ENCODE results near the gene TNFRSF13B. TPM values are rescaled to one million over a fixed set of nuclear protein-coding genes. Genes with fewer than 3 reads are reported as not detected.

The TNFRSF13B gene
- polyA plus RNA-seq, 1 of the 3 experiments (the other 2 are of a cell fraction): not detected

- no peak for TF ChIP-seq REST (IDR thresholded peaks at IDR 0.05; ENCODE audit: low read depth, low read length)
- TF ChIP-seq EP300 (IDR thresholded peaks at IDR 0.05; ENCODE audit: borderline replicate concordance in 1 of 2, low read depth in 1 of 2, low read length in 1 of 2): no peak
- no peak for TF ChIP-seq SMC3 (IDR thresholded peaks at IDR 0.05; ENCODE audit: low read depth, low read length)
- TF ChIP-seq ELF1 (IDR thresholded peaks at IDR 0.05): no peak
- no peak for TF ChIP-seq YY1 (IDR thresholded peaks at IDR 0.05; ENCODE audit: low read depth)
Observed at GRCh38 chr17:16913463-16913862, 58.5 kb downstream of the TNFRSF13B start (continued).

GRCh38 chr17:16912021-16912962 lies 59.6 kb downstream of the TNFRSF13B start:
- 66% methylated on average over 16 of the region's 17 CpGs for WGBS (ENCODE audit: low lambda C conversion rate)
- Histone ChIP-seq H3K36me3 (replicated peaks in 1 of 2; ENCODE audit: control insufficient read depth in 1 of 2, insufficient read depth in 2 of 2, low read length in 1 of 2) (no peaks in the 10 kb centered on the region), H3K9me2 (no peaks in the 10 kb centered on the region), H3F3A (replicated peaks; ENCODE audit: insufficient read depth) (peaks cover under 1% of the 10 kb centered on the region), H3K4me3 (ENCODE audit: low read depth in 2 of 2, low read length in 1 of 2) (no peak overlapping the region), H3K27me3 (ENCODE audit: insufficient read depth) (peaks cover 59% of the 10 kb centered on the region), H2AFZ (ENCODE audit: low read depth) (no peak overlapping the region), H3K9me3 (no peaks in the 10 kb centered on the region), H3K4me2 (no peak overlapping the region), H4K20me1 (ENCODE audit: insufficient read depth) (no peaks in the 10 kb centered on the region), H3K9ac (no peak overlapping the region), H3K79me2 (ENCODE audit: insufficient read depth) (no peaks in the 10 kb centered on the region), H3K27ac (ENCODE audit: low read depth in 2 of 2, low read length in 1 of 2) (no peak overlapping the region), H3K4me1 (ENCODE audit: control insufficient read depth in 1 of 2, insufficient read depth in 2 of 2, low read depth in 1 of 2, low read length in 1 of 2) (no peaks in the 10 kb centered on the region)
- DNase-seq: no peak
- POLR2A ChIA-PET: no interaction called here
- CTCF ChIA-PET: interaction anchor here (1.2 kb wide), 1 partner anchor 81 kb away, joined by 3 read pairs; no protein-coding TSS in a partner anchor
- TF ChIP-seq MAX (IDR thresholded peaks at IDR 0.05; ENCODE audit: low read depth) (no peak), SIN3A (IDR thresholded peaks at IDR 0.05; ENCODE audit: borderline replicate concordance, low read depth, low read length) (no peak), MXI1 (IDR thresholded peaks at IDR 0.05; ENCODE audit: low read depth, low read length) (no peak), USF2 (IDR thresholded peaks at IDR 0.05; ENCODE audit: borderline replicate concordance, low read depth, low read length) (no peak), YY1 (IDR thresholded peaks at IDR 0.05; ENCODE audit: low read depth) (no peak), EP300 (IDR thresholded peaks at IDR 0.05; ENCODE audit: borderline replicate concordance in 1 of 2, low read depth in 1 of 2, low read length in 1 of 2) (no peak), GATA2 (CRISPR knock-in tag; IDR thresholded peaks at IDR 0.05) (no peak), RXRA (IDR thresholded peaks at IDR 0.05; ENCODE audit: borderline replicate concordance, low read depth) (no peak), FOXM1 (IDR thresholded peaks at IDR 0.05; ENCODE audit: low read depth) (no peak), TEAD4 (IDR thresholded peaks at IDR 0.05; ENCODE audit: borderline replicate concordance, insufficient read depth) (no peak), RFX5 (IDR thresholded peaks at IDR 0.05; ENCODE audit: low read length) (no peak), TAF1 (IDR thresholded peaks at IDR 0.05; ENCODE audit: borderline replicate concordance, low read depth, low read length) (no peak), CTCF (IDR thresholded peaks at IDR 0.05) (no peak), FOXJ3 (CRISPR knock-in tag; IDR thresholded peaks at IDR 0.05) (no peak), EZH2phosphoT487 (IDR thresholded peaks at IDR 0.05; ENCODE audit: borderline replicate concordance, low read depth) (no peak)
